HUES64 (cell line): ENCODE results near the gene SPACA9.
A peak's percentile ranks its signal among the peaks of the same experiment; 100 is the strongest.

Source experiments
- H3K27ac ChIP-seq: 2 replicates; pipeline ENCODE4 v1.7.0; 2013; ENCODE audit warnings: low read depth, low read length, inconsistent platforms
- H3K27me3 ChIP-seq: 2 replicates; pipeline ENCODE4 v1.6.1; 2013; ENCODE audit warnings: mild to moderate bottlenecking, low read length; ENCODE audit not compliant: insufficient read depth
- H3K36me3 ChIP-seq: 2 replicates; pipeline ENCODE4 v1.6.1; 2013; ENCODE audit warnings: mild to moderate bottlenecking, low read length; ENCODE audit not compliant: insufficient read depth
- H3K4me1 ChIP-seq: 2 replicates; pipeline ENCODE4 v1.6.1; 2013; ENCODE audit warnings: mild to moderate bottlenecking, low read length, moderate library complexity; ENCODE audit not compliant: insufficient read depth
- H3K4me3 ChIP-seq: 2 replicates; pipeline ENCODE4 v1.5.1; 2013; ENCODE audit warnings: mild to moderate bottlenecking, low read length, moderate library complexity
- H3K9ac ChIP-seq: 2 replicates; pipeline ENCODE4 v1.6.1; 2013; ENCODE audit warnings: mild to moderate bottlenecking, low read depth, low read length
- H3K9me3 ChIP-seq: 2 replicates; pipeline ENCODE4 v1.6.1; 2013; ENCODE audit warnings: low read depth, low read length; ENCODE audit not compliant: insufficient read depth
- WGBS: fragments of 150-250, 120-280 bp; methylation state at CpG from one replicate; pipeline ENCODE4 v1.1.7; 2013; ENCODE audit warnings: missing lambda C conversion rate; 5-methylcytosine and 5-hydroxymethylcytosine counted together

SPACA9 gene

DNA sequence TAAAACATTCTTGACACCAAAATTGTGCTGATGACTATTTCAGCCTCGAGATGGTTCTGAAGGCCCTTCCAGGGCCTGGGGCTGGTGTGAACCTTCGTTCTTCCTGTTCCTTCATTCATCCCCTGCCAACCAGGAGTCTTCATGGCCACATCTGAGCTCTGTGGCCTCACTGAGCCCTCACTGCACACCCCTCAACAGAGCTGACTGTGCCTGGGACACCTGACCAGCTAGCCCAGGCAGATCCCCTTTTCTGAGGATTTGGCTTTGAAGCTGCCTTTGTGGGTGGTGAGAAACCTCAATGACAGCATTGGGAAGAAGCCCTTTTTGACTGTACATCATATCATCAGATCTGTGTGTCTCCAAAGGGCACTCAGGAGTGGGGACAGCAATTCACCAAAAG lies 14.4 kb upstream of the SPACA9 start:
- H3K27ac ChIP-seq, result no peak overlapping the region
- H3K4me1 ChIP-seq, result 0 out of 2 replicates have a peak, but pooled peaks cover 5% of the 10 kb centered on the region
- H3K27me3 ChIP-seq, result no peaks in the 10 kb centered on the region; the same call in 1 of the 2 replicates
- 97% methylated on average over 2 of the region's 2 CpGs for WGBS
- H3K36me3 ChIP-seq, result no peaks in the 10 kb centered on the region
- no peaks in the 10 kb centered on the region for H3K9me3 ChIP-seq
- no peak overlapping the region for H3K9ac ChIP-seq
- no peak overlapping the region for H3K4me3 ChIP-seq

DNA sequence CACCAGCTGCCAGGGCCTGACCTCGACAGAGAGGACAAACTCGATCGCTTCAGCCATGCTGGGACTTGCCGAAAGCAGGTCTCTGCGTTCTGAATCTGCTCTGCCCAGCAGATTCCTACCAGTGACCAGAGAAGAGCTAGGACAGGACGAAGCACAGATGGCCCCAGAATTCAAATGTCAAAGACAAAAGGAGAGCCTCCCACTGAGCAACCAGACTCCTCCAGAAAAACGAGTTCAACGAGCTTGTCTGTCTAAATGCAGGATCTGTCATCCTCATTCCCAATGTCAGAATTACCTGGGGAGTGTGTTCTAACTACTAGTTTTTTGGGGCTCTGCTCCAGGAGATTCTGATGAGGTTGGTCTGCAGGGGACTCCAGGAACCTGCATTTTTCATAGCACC lies 14.0 kb upstream of the SPACA9 start:
- no peak overlapping the region for H3K9ac ChIP-seq
- H3K36me3 ChIP-seq, result no peaks in the 10 kb centered on the region
- H3K27ac ChIP-seq, result no peak overlapping the region
- no peaks in the 10 kb centered on the region for H3K9me3 ChIP-seq
- no peaks in the 10 kb centered on the region; the same call in 1 of the 2 replicates for H3K27me3 ChIP-seq
- 0 out of 2 replicates have a peak, but pooled peaks cover 5% of the 10 kb centered on the region for H3K4me1 ChIP-seq
- no peak overlapping the region for H3K4me3 ChIP-seq
- 71% methylated on average over 8 of the region's 8 CpGs for WGBS

- 0 out of 2 replicates have a peak, but pooled peaks cover 5% of the 10 kb centered on the region for H3K4me1 ChIP-seq
- no peaks in the 10 kb centered on the region; the same call in 1 of the 2 replicates for H3K27me3 ChIP-seq
- no peaks in the 10 kb centered on the region for H3K9me3 ChIP-seq
- H3K9ac ChIP-seq, result no peak overlapping the region
- H3K36me3 ChIP-seq, result no peaks in the 10 kb centered on the region
- H3K4me3 ChIP-seq, result no peak overlapping the region
- H3K27ac ChIP-seq, result no peak overlapping the region
- 93% methylated on average over 8 of the region's 8 CpGs for WGBS
Observed at GRCh38 chr9:132866898-132867297, 11.8 kb upstream of the SPACA9 start.

DNA sequence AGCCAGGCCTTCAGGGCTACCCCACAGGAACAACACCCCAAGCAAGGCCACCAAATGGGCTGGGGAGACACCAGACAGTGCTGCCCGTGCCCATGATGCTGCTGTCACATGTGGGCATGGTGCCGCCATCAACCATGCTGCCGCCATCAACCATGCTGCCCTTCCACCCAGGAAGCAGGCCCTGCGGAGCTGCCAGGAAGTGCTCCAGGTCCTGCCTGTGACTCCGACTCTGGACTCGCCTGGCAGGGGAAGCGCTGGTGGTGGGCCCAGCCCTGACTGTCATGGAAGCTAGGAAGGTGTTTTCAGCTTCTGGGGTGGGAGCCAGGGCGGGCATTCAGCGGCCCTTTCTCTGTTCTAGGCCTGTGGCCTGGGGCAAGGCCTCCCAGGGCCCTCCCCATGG lies 9.4 kb upstream of the SPACA9 start:
- Histone ChIP-seq H3K4me3 (no peak overlapping the region), H3K27me3 (no peaks in the 10 kb centered on the region; the same call in 1 of the 2 replicates), H3K27ac (no peak overlapping the region), H3K9me3 (no peaks in the 10 kb centered on the region), H3K4me1 (0 out of 2 replicates have a peak, but pooled peaks cover 5% of the 10 kb centered on the region), H3K9ac (no peak overlapping the region), H3K36me3 (no peaks in the 10 kb centered on the region)
- WGBS, result 96% methylated on average over 9 of the region's 9 CpGs

- Histone ChIP-seq H3K4me1 (no peaks in the 10 kb centered on the region), H3K9ac (no peak overlapping the region), H3K36me3 (no peaks in the 10 kb centered on the region), H3K27me3 (peaks cover 17% of the 10 kb centered on the region), H3K9me3 (no peaks in the 10 kb centered on the region), H3K27ac (no peak overlapping the region), H3K4me3 (no peak overlapping the region)
- WGBS, result 89% methylated on average over 7 of the region's 7 CpGs
Observed at GRCh38 chr9:132873403-132873802, 5.3 kb upstream of the SPACA9 start.

GRCh38 chr9:132875159-132875558 lies 3.5 kb upstream of the SPACA9 start:
- peaks cover 22% of the 10 kb centered on the region for H3K27me3 ChIP-seq

GRCh38 chr9:132876849-132877248 lies 1.8 kb upstream of the SPACA9 start:
- Histone ChIP-seq H3K27ac (no peak overlapping the region), H3K4me3 (no peak overlapping the region), H3K4me1 (no peaks in the 10 kb centered on the region), H3K36me3 (no peaks in the 10 kb centered on the region), H3K9ac (no peak overlapping the region), H3K27me3 (peaks cover 22% of the 10 kb centered on the region), H3K9me3 (no peaks in the 10 kb centered on the region)
- 95% methylated on average over 3 of the region's 3 CpGs for WGBS

More at GRCh38 chr9:132875159-132875558, 3.5 kb upstream of the SPACA9 start:
- Histone ChIP-seq H3K4me1 (no peaks in the 10 kb centered on the region), H3K36me3 (no peaks in the 10 kb centered on the region), H3K9me3 (no peaks in the 10 kb centered on the region), H3K27ac (no peak overlapping the region), H3K9ac (no peak overlapping the region), H3K4me3 (no peak overlapping the region)
- 81% methylated on average over 5 of the region's 5 CpGs for WGBS

- Histone ChIP-seq H3K36me3 (no peaks in the 10 kb centered on the region), H3K4me3 (peak overlapping the region; percentile 92), H3K9ac (no peak overlapping the region; the same call in 1 of the 2 replicates), H3K4me1 (no peaks in the 10 kb centered on the region), H3K27me3 (peaks cover 22% of the 10 kb centered on the region), H3K27ac (no peak overlapping the region), H3K9me3 (no peaks in the 10 kb centered on the region)
- WGBS, result 58% methylated on average over 14 of the region's 14 CpGs
Observed at GRCh38 chr9:132877458-132877823, 1.3 kb upstream of the SPACA9 start.

GRCh38 chr9:132877824-132878694 lies 639 bp upstream of the SPACA9 start, which contains the start of gene AK8:
Gene AK8, minus strand, starts transcription at chr9:132878284. Its CDS starts 29 bp downstream, at chr9:132878255.
- H3K9ac ChIP-seq, result peak within 1 kb of the TSS; percentile 74
- H3K9me3 ChIP-seq, result no peaks in the 10 kb centered on the region
- H3K4me1 ChIP-seq, result no peaks in the 10 kb centered on the region
- H3K27ac ChIP-seq, result no peak within 1 kb of the TSS
- WGBS, result under 1% methylated on average over 87 of the region's 89 CpGs
- peak within 1 kb of the TSS; percentile 92 for H3K4me3 ChIP-seq
- peaks cover 22% of the 10 kb centered on the region for H3K27me3 ChIP-seq
- H3K36me3 ChIP-seq, result no peaks in the 10 kb centered on the region

- Histone ChIP-seq H3K9me3 (no peaks in the 10 kb centered on the region), H3K36me3 (no peaks in the 10 kb centered on the region), H3K4me3 (no peak overlapping the region), H3K27ac (no peak overlapping the region), H3K4me1 (no peaks in the 10 kb centered on the region), H3K9ac (no peak overlapping the region), H3K27me3 (peaks cover 22% of the 10 kb centered on the region)
- WGBS, result 92% methylated on average over 5 of the region's 6 CpGs
Observed at GRCh38 chr9:132879457-132880323, 992 bp downstream of the SPACA9 start.

DNA sequence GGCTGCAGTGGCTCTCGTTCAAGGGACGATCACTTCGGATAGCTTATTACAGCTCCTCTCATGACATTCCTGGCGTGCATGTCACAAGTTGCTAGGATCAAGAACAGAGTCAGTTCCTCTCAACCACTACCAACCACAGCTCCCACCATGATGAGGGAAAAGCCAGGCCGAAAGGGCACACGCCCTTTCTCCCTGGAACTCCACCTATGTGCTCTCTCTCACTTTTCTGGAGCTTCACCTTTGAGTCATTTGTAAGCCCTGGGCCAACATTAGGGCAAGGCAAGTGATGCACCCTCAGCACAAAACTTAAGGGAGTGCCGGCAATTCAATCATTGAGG lies 1.6 kb downstream of the SPACA9 start:
- H3K27ac ChIP-seq, result no peak overlapping the region
- no peak overlapping the region for H3K4me3 ChIP-seq
- H3K27me3 ChIP-seq, result peaks cover 22% of the 10 kb centered on the region
- H3K9ac ChIP-seq, result no peak overlapping the region
- no peaks in the 10 kb centered on the region for H3K36me3 ChIP-seq
- 86% methylated on average over 7 of the region's 7 CpGs for WGBS
- H3K9me3 ChIP-seq, result no peaks in the 10 kb centered on the region
- H3K4me1 ChIP-seq, result no peaks in the 10 kb centered on the region
